Activated T-cell treated with anti-CD3 and anti-CD28 coated beads, Interleukin-2, amount 50 U/mL, for 4 hours (primary cell): ENCODE data around the gene SF3B3. TPM values are rescaled to one million over a fixed set of nuclear protein-coding genes. Genes with fewer than 3 reads are reported as not detected.
"Not testable (repeated sequence)": the region's sequence is repeated elsewhere in the genome, so short reads cannot be mapped to it uniquely, and the experiment has no call there.

Experiments used
- ATAC-seq, 2 donors: fragments of 200-7000 bp; cut with Tn5 transposase; one replicate each; pipeline ENCODE4 v1.10.0; 2021
- DNase-seq: peaks from one replicate; pipeline ENCODE4 v3.0.0-alpha.2; 2020
- H3K27me3 Mint-ChIP-seq: one replicate; pipeline ENCODE4 v1.8.0; 2021; ENCODE audit warnings: low read depth, mixed read lengths
- H3K36me3 Mint-ChIP-seq: one replicate; pipeline ENCODE4 v1.8.0; 2022; ENCODE audit warnings: mixed read lengths; ENCODE audit not compliant: insufficient read depth
- H3K4me1 Mint-ChIP-seq: one replicate; pipeline ENCODE4 v1.8.0; 2021; ENCODE audit warnings: low read depth, mixed read lengths
- H3K4me3 Mint-ChIP-seq: one replicate; pipeline ENCODE4 v1.8.0; 2021; ENCODE audit warnings: mild to moderate bottlenecking, moderate library complexity, mixed read lengths
- H3K9me3 Mint-ChIP-seq: one replicate; pipeline ENCODE4 v1.8.0; 2021; ENCODE audit warnings: mixed read lengths
- total RNA-seq, 3 donors: library from RNA; stranded (reverse); gene quantifications; one replicate each; pipeline ENCODE4 v1.2.1, GENCODE V29; 2021

SF3B3 gene
- total RNA-seq, 3 donors from 2014 or later = 647 to 745 (median 710) TPM

GRCh38 chr16:70494202-70494770, 29.3 kb upstream of the SF3B3 start:
- no peaks in the 10 kb centered on the region for H3K9me3 Mint-ChIP-seq
- H3K27me3 Mint-ChIP-seq = no peaks in the 10 kb centered on the region
- H3K36me3 Mint-ChIP-seq = peaks cover 30% of the 10 kb centered on the region
- H3K4me3 Mint-ChIP-seq = no peak overlapping the region
- no peak for DNase-seq
- ATAC-seq = no peak
- H3K4me1 Mint-ChIP-seq = peaks cover 2% of the 10 kb centered on the region

- no peak for ATAC-seq
- Mint-ChIP-seq H3K4me3 (no peak overlapping the region), H3K4me1 (peaks cover 2% of the 10 kb centered on the region), H3K36me3 (peaks cover 28% of the 10 kb centered on the region), H3K9me3 (no peaks in the 10 kb centered on the region), H3K27me3 (no peaks in the 10 kb centered on the region)
- DNase-seq = no peak
Measured at GRCh38 chr16:70494777-70495176, 28.8 kb upstream of the SF3B3 start.

GRCh38 chr16:70495425-70496182, 28.0 kb upstream of the SF3B3 start:
- peaks cover 2% of the 10 kb centered on the region for H3K4me1 Mint-ChIP-seq
- H3K36me3 Mint-ChIP-seq = peaks cover 26% of the 10 kb centered on the region
- no peaks in the 10 kb centered on the region for H3K9me3 Mint-ChIP-seq
- ATAC-seq (no peak), DNase-seq (no peak)
- no peaks in the 10 kb centered on the region for H3K27me3 Mint-ChIP-seq
- no peak overlapping the region for H3K4me3 Mint-ChIP-seq

GRCh38 chr16:70496513-70496912, 27.1 kb upstream of the SF3B3 start:
- DNase-seq (no peak), ATAC-seq (peak; percentile 86 to 88)
- no peaks in the 10 kb centered on the region for H3K9me3 Mint-ChIP-seq
- H3K4me3 Mint-ChIP-seq = no peak overlapping the region
- peaks cover 26% of the 10 kb centered on the region for H3K36me3 Mint-ChIP-seq
- peaks cover 2% of the 10 kb centered on the region for H3K4me1 Mint-ChIP-seq
- H3K27me3 Mint-ChIP-seq = no peaks in the 10 kb centered on the region

- H3K36me3 Mint-ChIP-seq = peaks cover 11% of the 10 kb centered on the region
- no peaks in the 10 kb centered on the region for H3K9me3 Mint-ChIP-seq
- no peak for ATAC-seq
- no peak overlapping the region for H3K4me3 Mint-ChIP-seq
- no peak for DNase-seq
- H3K4me1 Mint-ChIP-seq = peaks cover 9% of the 10 kb centered on the region
- no peaks in the 10 kb centered on the region for H3K27me3 Mint-ChIP-seq
Measured at GRCh38 chr16:70508752-70509151, 14.9 kb upstream of the SF3B3 start.

- no peaks in the 10 kb centered on the region for H3K27me3 Mint-ChIP-seq
- no peak for ATAC-seq
- H3K4me3 Mint-ChIP-seq = no peak overlapping the region
- DNase-seq = no peak
- peaks cover 14% of the 10 kb centered on the region for H3K36me3 Mint-ChIP-seq
- H3K9me3 Mint-ChIP-seq = no peaks in the 10 kb centered on the region
- peaks cover 9% of the 10 kb centered on the region for H3K4me1 Mint-ChIP-seq
Measured at GRCh38 chr16:70510216-70510615, 13.4 kb upstream of the SF3B3 start.

GRCh38 chr16:70511833-70512232, 11.8 kb upstream of the SF3B3 start:
- ATAC-seq (no peak), DNase-seq (no peak)
- Mint-ChIP-seq H3K4me3 (no peak overlapping the region), H3K27me3 (no peaks in the 10 kb centered on the region), H3K36me3 (peaks cover 16% of the 10 kb centered on the region), H3K4me1 (peaks cover 9% of the 10 kb centered on the region), H3K9me3 (no peaks in the 10 kb centered on the region)

GRCh38 chr16:70512456-70512855, 11.2 kb upstream of the SF3B3 start:
- no peak for DNase-seq
- Mint-ChIP-seq H3K36me3 (peaks cover 16% of the 10 kb centered on the region), H3K27me3 (no peaks in the 10 kb centered on the region), H3K4me1 (peaks cover 9% of the 10 kb centered on the region), H3K9me3 (no peaks in the 10 kb centered on the region), H3K4me3 (no peak overlapping the region)
- no peak for ATAC-seq

- peak overlapping the region; percentile 42 for H3K4me3 Mint-ChIP-seq
- DNase-seq = no peak
- peaks cover 30% of the 10 kb centered on the region for H3K4me1 Mint-ChIP-seq
- H3K36me3 Mint-ChIP-seq = peaks cover 18% of the 10 kb centered on the region
- peak; percentile 42 to 52 for ATAC-seq
- H3K9me3 Mint-ChIP-seq = no peaks in the 10 kb centered on the region
- H3K27me3 Mint-ChIP-seq = no peaks in the 10 kb centered on the region
Measured at GRCh38 chr16:70520612-70521297, 2.9 kb upstream of the SF3B3 start.

- no peak for ATAC-seq
- Mint-ChIP-seq H3K9me3 (no peaks in the 10 kb centered on the region), H3K36me3 (peaks cover 28% of the 10 kb centered on the region), H3K4me3 (peak overlapping the region; percentile 99), H3K4me1 (peaks cover 44% of the 10 kb centered on the region), H3K27me3 (no peaks in the 10 kb centered on the region)
- no peak for DNase-seq
Measured at GRCh38 chr16:70522216-70523075, 1.2 kb upstream of the SF3B3 start.

- no peaks in the 10 kb centered on the region for H3K27me3 Mint-ChIP-seq
Measured at GRCh38 chr16:70523076-70523742, 407 bp upstream of the SF3B3 start, which contains the start of gene COG4. Gene COG4, minus strand, starts transcription at chr16:70523554. Its CDS starts 11 bp downstream, at chr16:70523543.

GRCh38 chr16:70524399-70524825, 796 bp downstream of the SF3B3 start:
- peak; percentile 6 to 11 for ATAC-seq
- not testable (repeated sequence) for H3K9me3 Mint-ChIP-seq, DNase-seq, H3K27me3 Mint-ChIP-seq
- Mint-ChIP-seq H3K36me3 (peaks cover 34% of the 10 kb centered on the region), H3K4me3 (peak overlapping the region; percentile 99), H3K4me1 (peaks cover 59% of the 10 kb centered on the region)

More at GRCh38 chr16:70523076-70523742, 407 bp upstream of the SF3B3 start, which contains the start of gene COG4:
- peak within 1 kb of the TSS; percentile 99 for H3K4me3 Mint-ChIP-seq
- H3K36me3 Mint-ChIP-seq = peaks cover 26% of the 10 kb centered on the region
- H3K4me1 Mint-ChIP-seq = peaks cover 48% of the 10 kb centered on the region
- no peaks in the 10 kb centered on the region for H3K9me3 Mint-ChIP-seq
- ATAC-seq = peak; percentile 78 to 84
- peak; percentile 88 for DNase-seq

GRCh38 chr16:70526403-70526802, 2.8 kb downstream of the SF3B3 start:
- ATAC-seq = no peak
- H3K27me3 Mint-ChIP-seq = no peaks in the 10 kb centered on the region
- peaks cover 38% of the 10 kb centered on the region for H3K36me3 Mint-ChIP-seq
- no peak for DNase-seq
- peak overlapping the region; percentile 99 for H3K4me3 Mint-ChIP-seq
- H3K9me3 Mint-ChIP-seq = no peaks in the 10 kb centered on the region
- H3K4me1 Mint-ChIP-seq = peaks cover 48% of the 10 kb centered on the region
